Trophoblast cell (in vitro differentiated cells and primary cell): Measurements from ENCODE around the gene MIA2.

Experiments used
- DNase-seq, 2 donors: peaks; one replicate each; pipeline ENCODE4 v3.0.0-alpha.2; 2016
- H2AFZ ChIP-seq: 2 replicates; pipeline ENCODE4 v1.6.1; 2013; ENCODE audit warnings: low read length, moderate library complexity, mild to moderate bottlenecking; ENCODE audit not compliant: insufficient read depth, poor library complexity
- H2AK5ac ChIP-seq: 2 replicates; pipeline ENCODE4 v1.6.1; 2013; ENCODE audit warnings: mild to moderate bottlenecking, low read length
- H2BK120ac ChIP-seq: 2 replicates; pipeline ENCODE4 v1.6.1; 2013; ENCODE audit warnings: low read length, mild to moderate bottlenecking, moderate library complexity; ENCODE audit not compliant: insufficient read depth, poor library complexity
- H2BK12ac ChIP-seq: 2 replicates; pipeline ENCODE4 v1.6.1; 2013; ENCODE audit warnings: mild to moderate bottlenecking, low read length, moderate library complexity
- H2BK5ac ChIP-seq: 2 replicates; pipeline ENCODE4 v1.6.1; 2013; ENCODE audit warnings: low read length, low read depth, moderate library complexity, mild to moderate bottlenecking; ENCODE audit not compliant: poor library complexity
- H3K14ac ChIP-seq: 2 replicates; pipeline ENCODE4 v1.6.1; 2013; ENCODE audit warnings: mild to moderate bottlenecking, low read length
- H3K18ac ChIP-seq: 2 replicates; pipeline ENCODE4 v1.6.1; 2013; ENCODE audit warnings: mild to moderate bottlenecking, low read length
- H3K23ac ChIP-seq: 2 replicates; pipeline ENCODE4 v1.6.1; 2013; ENCODE audit warnings: low read length
- H3K27ac ChIP-seq: 2 replicates; pipeline ENCODE4 v1.5.1; 2013; ENCODE audit warnings: low read depth, mild to moderate bottlenecking, inconsistent platforms, low read length, moderate library complexity
- H3K27me3 ChIP-seq: 2 replicates; pipeline ENCODE4 v1.6.1; 2013; ENCODE audit warnings: inconsistent platforms, mild to moderate bottlenecking, low read length, moderate library complexity; ENCODE audit not compliant: insufficient read depth
- H3K36me3 ChIP-seq, 2 experiments: 1 replicate in 1 of 2; 2 replicates in 1 of 2; pipeline ENCODE4 v1.6.1; 2013; ENCODE audit warnings: low read length in 2 of 2, mild to moderate bottlenecking in 2 of 2, moderate library complexity in 1 of 2; ENCODE audit not compliant: insufficient read depth in 2 of 2, control insufficient read depth in 1 of 2
- H3K4ac ChIP-seq: 2 replicates; pipeline ENCODE4 v1.6.1; 2013; ENCODE audit warnings: low read depth, mild to moderate bottlenecking, low read length, moderate library complexity
- H3K4me1 ChIP-seq, 2 experiments: 1 replicate in 1 of 2; 2 replicates in 1 of 2; pipeline ENCODE4 v1.6.1; 2013; ENCODE audit warnings: low read length in 2 of 2, mild to moderate bottlenecking in 2 of 2, moderate library complexity in 1 of 2; ENCODE audit not compliant: insufficient read depth in 2 of 2, control insufficient read depth in 1 of 2
- H3K4me2 ChIP-seq: 2 replicates; pipeline ENCODE4 v1.6.1; 2013; ENCODE audit warnings: inconsistent platforms, mild to moderate bottlenecking, low read length, moderate library complexity
- H3K4me3 ChIP-seq: 2 replicates; pipeline ENCODE4 v1.5.1; 2013; ENCODE audit warnings: mild to moderate bottlenecking, low read depth, low read length, inconsistent platforms
- H3K79me1 ChIP-seq: one replicate; pipeline ENCODE4 v1.6.1; 2013; ENCODE audit warnings: low read length
- H3K79me2 ChIP-seq: 2 replicates; pipeline ENCODE4 v1.6.1; 2013; ENCODE audit warnings: low read length, mild to moderate bottlenecking; ENCODE audit not compliant: control insufficient read depth, insufficient read depth, poor library complexity
- H3K9ac ChIP-seq: 2 replicates; pipeline ENCODE4 v1.6.1; 2013; ENCODE audit warnings: mild to moderate bottlenecking, low read length
- H3K9me3 ChIP-seq: 2 replicates; pipeline ENCODE4 v1.6.1; 2013; ENCODE audit warnings: low read depth, mild to moderate bottlenecking, control low read depth, inconsistent platforms, low read length; ENCODE audit not compliant: insufficient read depth
- H4K12ac ChIP-seq: 2 replicates; pipeline ENCODE4 v1.6.1; 2013; ENCODE audit warnings: low read depth, mild to moderate bottlenecking, low read length, moderate library complexity
- H4K8ac ChIP-seq: 2 replicates; pipeline ENCODE4 v1.6.1; 2013; ENCODE audit warnings: low read depth, mild to moderate bottlenecking, low read length, moderate library complexity
- H4K91ac ChIP-seq: one replicate; pipeline ENCODE4 v1.6.1; 2013; ENCODE audit warnings: low read depth, mild to moderate bottlenecking, low read length, moderate library complexity
- WGBS: extraction: QIAGEN DNeasy Blood & Tissue Kit; methylation state at CpG from one replicate; pipeline ENCODE4 v1.1.7; 2013; ENCODE audit warnings: missing lambda C conversion rate; ENCODE audit not compliant: insufficient read length, insufficient coverage; ENCODE audit errors: extremely low coverage; 5-methylcytosine and 5-hydroxymethylcytosine counted together

MIA2 gene

DNA sequence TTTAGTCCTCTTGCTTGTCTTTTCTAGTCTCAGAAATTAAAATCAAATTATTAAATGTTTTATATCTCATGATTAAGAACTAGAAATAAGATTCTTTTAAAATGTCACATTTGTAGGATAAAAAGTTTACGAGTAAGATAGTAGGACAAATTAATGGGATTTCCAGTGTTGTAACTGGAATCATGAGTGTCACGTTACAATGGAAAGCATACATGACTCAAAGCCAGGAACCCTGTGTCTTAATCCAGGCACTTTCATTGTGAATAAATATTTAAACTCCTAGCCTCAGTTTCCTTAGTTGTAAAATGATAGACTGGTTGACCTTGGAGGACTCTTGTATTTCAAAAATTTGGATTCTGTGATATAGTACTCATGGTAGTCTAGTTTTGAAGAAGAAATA is 84.9 kb downstream of the MIA2 start:
- H4K12ac ChIP-seq = no peak overlapping the region
- no peak overlapping the region for H3K4me3 ChIP-seq

DNA sequence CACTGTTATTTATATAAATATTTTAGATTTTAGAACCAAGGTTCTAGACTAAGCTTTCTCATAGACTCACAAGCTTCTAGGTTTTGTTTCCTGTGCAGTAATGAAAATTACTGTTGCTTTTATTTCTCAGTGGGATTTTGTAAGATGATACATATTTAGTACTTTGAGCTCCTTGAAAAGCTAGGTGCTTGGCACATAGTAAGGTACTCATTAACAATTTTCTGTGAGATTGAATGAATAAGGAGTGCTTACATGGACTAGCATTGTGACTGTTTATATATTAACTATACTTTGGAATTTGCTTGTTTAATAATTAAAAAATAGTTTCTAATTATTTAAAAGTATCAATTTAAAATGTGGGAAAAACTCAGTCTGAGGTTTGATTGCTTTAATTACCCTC is 85.7 kb downstream of the MIA2 start:
- H3K27ac ChIP-seq = no peak overlapping the region
- H4K8ac ChIP-seq = no peak overlapping the region
- H3K79me1 ChIP-seq = no peaks in the 10 kb centered on the region
- no peak overlapping the region for H3K4me3 ChIP-seq
- no peak overlapping the region for H3K14ac ChIP-seq
- no peak overlapping the region for H3K9ac ChIP-seq
- H2BK12ac ChIP-seq = no peak overlapping the region
- H4K12ac ChIP-seq = no peak overlapping the region
- H3K4me1 ChIP-seq = no peaks in the 10 kb centered on the region
- no peak overlapping the region for H2BK120ac ChIP-seq
- no peak overlapping the region for H4K91ac ChIP-seq
- no peak overlapping the region for H3K18ac ChIP-seq
- H3K36me3 ChIP-seq = peaks cover 0 to 3% of the 10 kb centered on the region in 2 experiments
- DNase-seq = no peak
- H2BK5ac ChIP-seq = no peak overlapping the region
- no peak overlapping the region for H3K4ac ChIP-seq
- H3K4me2 ChIP-seq = no peak overlapping the region
- no peak overlapping the region for H2AK5ac ChIP-seq
- H3K79me2 ChIP-seq = no peaks in the 10 kb centered on the region
- no peak overlapping the region for H3K23ac ChIP-seq
- no peaks in the 10 kb centered on the region for H3K27me3 ChIP-seq
- H3K9me3 ChIP-seq = no peaks in the 10 kb centered on the region
- no peak overlapping the region for H2AFZ ChIP-seq

More for the DNA sequence above, 84.9 kb downstream of the MIA2 start:
- H4K91ac ChIP-seq = no peak overlapping the region
- no peaks in the 10 kb centered on the region for H3K9me3 ChIP-seq
- H2BK120ac ChIP-seq = no peak overlapping the region
- no peaks in the 10 kb centered on the region for H3K27me3 ChIP-seq
- WGBS = no CpG with 5 or more reads among the region's 2 CpGs
- no peak overlapping the region for H3K23ac ChIP-seq
- H3K79me2 ChIP-seq = no peaks in the 10 kb centered on the region
- no peak overlapping the region for H3K4me2 ChIP-seq
- no peak overlapping the region for H4K8ac ChIP-seq
- H2BK12ac ChIP-seq = no peak overlapping the region
- no peaks in the 10 kb centered on the region for H3K79me1 ChIP-seq
- H3K14ac ChIP-seq = no peak overlapping the region
- no peak overlapping the region for H2BK5ac ChIP-seq
- DNase-seq = no peak
- no peak overlapping the region for H3K9ac ChIP-seq
- H3K4me1 ChIP-seq = no peaks in the 10 kb centered on the region
- H3K4ac ChIP-seq = no peak overlapping the region
- no peak overlapping the region for H2AK5ac ChIP-seq
- H2AFZ ChIP-seq = no peak overlapping the region
- H3K27ac ChIP-seq = no peak overlapping the region
- H3K36me3 ChIP-seq = peaks cover 3% of the 10 kb centered on the region in 2 experiments
- no peak overlapping the region for H3K18ac ChIP-seq

DNA sequence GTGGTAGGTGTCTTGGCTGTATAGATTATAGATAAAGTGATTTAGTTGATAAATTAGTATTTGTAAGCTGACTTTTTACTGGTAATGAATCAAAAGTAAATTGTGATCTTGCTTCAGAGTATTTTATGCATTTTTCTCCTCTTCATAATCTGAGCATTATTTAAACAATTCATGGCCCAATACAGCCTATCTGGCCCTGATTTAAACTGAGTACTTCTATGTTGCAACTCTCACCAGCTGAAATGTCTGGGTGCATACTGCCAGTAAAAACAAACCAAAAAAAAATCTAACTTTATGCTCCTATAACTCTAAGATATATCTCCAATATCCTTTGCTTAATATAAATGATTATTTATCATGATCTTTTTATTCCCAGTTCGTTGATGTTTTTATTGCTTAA is 86.6 kb downstream of the MIA2 start:
- H3K79me2 ChIP-seq = no peaks in the 10 kb centered on the region
- no peak overlapping the region for H3K4ac ChIP-seq
- H3K79me1 ChIP-seq = no peaks in the 10 kb centered on the region
- no peak overlapping the region for H3K27ac ChIP-seq
- H3K4me3 ChIP-seq = no peak overlapping the region
- H2AFZ ChIP-seq = no peak overlapping the region
- no peak overlapping the region for H2AK5ac ChIP-seq
- no peak overlapping the region for H2BK12ac ChIP-seq
- H4K12ac ChIP-seq = no peak overlapping the region
- no peak overlapping the region for H3K4me2 ChIP-seq
- no peak for DNase-seq
- H3K14ac ChIP-seq = no peak overlapping the region
- no peaks in the 10 kb centered on the region for H3K9me3 ChIP-seq
- no peak overlapping the region for H3K9ac ChIP-seq
- no peaks in the 10 kb centered on the region for H3K4me1 ChIP-seq
- no peak overlapping the region for H2BK5ac ChIP-seq
- H3K27me3 ChIP-seq = no peaks in the 10 kb centered on the region
- no peak overlapping the region for H2BK120ac ChIP-seq
- peaks cover 2 to 3% of the 10 kb centered on the region in 2 experiments for H3K36me3 ChIP-seq
- no CpG with 5 or more reads among the region's 1 CpG for whole genome bisulfite sequencing
- no peak overlapping the region for H3K23ac ChIP-seq
- H3K18ac ChIP-seq = no peak overlapping the region
- H4K8ac ChIP-seq = no peak overlapping the region
- no peak overlapping the region for H4K91ac ChIP-seq

DNA sequence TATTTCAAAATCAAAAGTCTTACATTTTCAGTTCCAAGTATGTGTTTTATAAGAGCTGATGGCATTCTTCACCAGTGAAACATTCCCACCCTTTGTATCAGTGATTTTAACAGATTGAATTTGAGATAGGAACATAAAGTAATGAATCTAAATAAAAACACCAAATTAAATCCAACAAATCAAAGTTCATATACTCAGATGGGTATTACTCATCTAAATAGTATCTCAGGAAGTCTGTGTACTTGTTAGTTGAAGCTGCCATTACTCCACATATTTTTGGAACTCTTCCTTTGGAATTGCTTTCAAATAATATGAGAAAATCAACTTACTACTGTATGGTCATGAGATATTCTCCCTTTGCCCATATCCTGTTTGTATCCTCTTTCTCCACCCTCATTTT is 89.1 kb downstream of the MIA2 start:
- no peak overlapping the region for H2AK5ac ChIP-seq
- no peak overlapping the region for H3K14ac ChIP-seq
- no peaks in the 10 kb centered on the region for H3K27me3 ChIP-seq
- no peak overlapping the region for H3K18ac ChIP-seq
- H3K4me2 ChIP-seq = no peak overlapping the region
- no peaks in the 10 kb centered on the region for H3K9me3 ChIP-seq
- H2BK120ac ChIP-seq = no peak overlapping the region
- H3K9ac ChIP-seq = no peak overlapping the region
- H2AFZ ChIP-seq = no peak overlapping the region
- DNase-seq = no peak
- no peaks in the 10 kb centered on the region for H3K79me1 ChIP-seq
- H4K91ac ChIP-seq = no peak overlapping the region
- H3K27ac ChIP-seq = no peak overlapping the region
- no peaks in the 10 kb centered on the region for H3K4me1 ChIP-seq
- H4K12ac ChIP-seq = no peak overlapping the region
- no peaks in the 10 kb centered on the region for H3K79me2 ChIP-seq
- H3K36me3 ChIP-seq = peaks cover 2% of the 10 kb centered on the region in 2 experiments
- H3K4me3 ChIP-seq = no peak overlapping the region
- H3K4ac ChIP-seq = no peak overlapping the region
- H3K23ac ChIP-seq = no peak overlapping the region
- no peak overlapping the region for H2BK12ac ChIP-seq
- H4K8ac ChIP-seq = no peak overlapping the region
- H2BK5ac ChIP-seq = no peak overlapping the region

DNA sequence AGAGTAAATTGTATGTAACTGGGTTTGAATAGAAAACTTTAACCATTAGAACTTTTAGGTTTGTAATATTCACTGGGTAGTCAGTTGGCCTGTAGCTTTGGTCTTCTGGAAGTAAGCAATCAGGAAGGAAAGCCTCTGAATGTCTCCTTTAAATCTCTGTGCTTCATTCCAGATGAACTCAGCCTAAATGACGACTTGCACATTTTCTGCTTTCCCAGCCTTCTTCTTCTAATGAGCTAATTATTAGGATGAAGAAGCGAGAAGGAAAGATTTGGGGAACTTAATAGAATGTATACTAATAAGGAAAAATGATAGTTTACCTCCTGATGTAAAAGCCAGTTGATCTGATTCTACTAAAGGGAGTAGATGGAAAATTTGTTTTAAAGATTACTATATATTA is 90.4 kb downstream of the MIA2 start:
- Histone ChIP-seq H3K4me3 (no peak overlapping the region), H3K79me2 (no peaks in the 10 kb centered on the region), H3K4me1 (no peaks in the 10 kb centered on the region), H2AFZ (no peak overlapping the region), H4K12ac (no peak overlapping the region), H3K27me3 (no peaks in the 10 kb centered on the region), H3K18ac (no peak overlapping the region), H3K4me2 (no peak overlapping the region), H2AK5ac (no peak overlapping the region), H3K9me3 (no peaks in the 10 kb centered on the region), H2BK5ac (no peak overlapping the region), H3K23ac (no peak overlapping the region), H4K91ac (no peak overlapping the region), H3K36me3 (peaks cover 2% of the 10 kb centered on the region in 2 experiments), H2BK12ac (no peak overlapping the region), H3K14ac (no peak overlapping the region), H3K79me1 (no peaks in the 10 kb centered on the region), H2BK120ac (no peak overlapping the region), H3K9ac (no peak overlapping the region), H3K27ac (no peak overlapping the region), H3K4ac (no peak overlapping the region), H4K8ac (no peak overlapping the region)
- WGBS = no CpG with 5 or more reads among the region's 2 CpGs
- no peak for DNase-seq
